Measurements from ENCODE around the gene NTRK2.
A peak's percentile ranks its signal among the peaks of the same experiment; 100 is the strongest.

Gene NTRK2

DNA sequence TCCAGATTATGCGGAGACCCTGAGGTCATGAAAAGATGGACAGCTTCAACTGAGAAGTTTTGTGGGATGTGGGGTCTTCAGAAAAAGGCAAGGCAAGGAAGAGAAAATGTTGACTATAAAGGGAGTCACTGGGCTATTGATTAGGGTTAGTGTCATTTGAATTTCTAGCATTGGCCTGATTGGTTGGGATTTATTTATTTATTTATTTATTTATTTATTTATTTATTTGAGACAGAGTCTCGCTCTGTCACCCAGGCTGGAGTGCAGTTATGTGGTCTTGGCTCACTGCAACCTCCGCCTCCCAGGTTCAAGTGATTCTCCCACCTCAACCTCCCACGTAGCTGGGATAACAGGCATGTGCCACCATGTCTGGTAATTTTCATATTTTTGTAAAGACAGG lies 279.7 kb downstream of the NTRK2 start:
- Histone ChIP-seq H3K27me3 (ENCODE audit: insufficient read depth, low read length) (no peaks in the 10 kb centered on the region), H3K14ac (ENCODE audit: low read length) (no peak overlapping the region), H4K91ac (ENCODE audit: low read depth, low read length) (no peak overlapping the region), H3K4ac (ENCODE audit: low read depth, low read length) (no peak overlapping the region), H3K18ac (ENCODE audit: low read length) (no peak overlapping the region), H2BK12ac (ENCODE audit: low read length) (no peak overlapping the region), H3K36me3 (ENCODE audit: control insufficient read depth in 1 of 2, insufficient read depth in 2 of 2, low read length in 2 of 2) (no peaks in the 10 kb centered on the region), H3K79me2 (ENCODE audit: control insufficient read depth, insufficient read depth, low read length, poor library complexity) (no peaks in the 10 kb centered on the region), H4K8ac (ENCODE audit: low read depth, low read length) (no peak overlapping the region), H3K4me3 (ENCODE audit: low read depth, low read length) (no peak overlapping the region), H4K12ac (ENCODE audit: low read depth, low read length) (no peak overlapping the region), H2BK5ac (ENCODE audit: low read depth, low read length, poor library complexity) (no peak overlapping the region), H3K9ac (ENCODE audit: low read length) (no peak overlapping the region), H2AFZ (ENCODE audit: insufficient read depth, low read length, poor library complexity) (no peak overlapping the region), H3K23ac (ENCODE audit: low read length) (no peak overlapping the region), H3K79me1 (ENCODE audit: low read length) (peaks cover 3% of the 10 kb centered on the region), H3K4me2 (ENCODE audit: low read length) (no peak overlapping the region), H3K4me1 (ENCODE audit: control insufficient read depth in 1 of 2, insufficient read depth in 2 of 2, low read length in 2 of 2) (peaks cover 3 to 6% of the 10 kb centered on the region in 2 experiments), H2AK5ac (ENCODE audit: low read length) (no peak overlapping the region), H3K9me3 (ENCODE audit: insufficient read depth, low read depth, low read length) (no peaks in the 10 kb centered on the region), H2BK120ac (ENCODE audit: insufficient read depth, low read length, poor library complexity) (no peak overlapping the region), H3K27ac (ENCODE audit: low read depth, low read length) (no peak overlapping the region)
- no CpG with 5 or more reads among the region's 4 CpGs for WGBS (ENCODE audit: extremely low coverage, insufficient coverage, insufficient read length)
- no peak for DNase-seq

DNA sequence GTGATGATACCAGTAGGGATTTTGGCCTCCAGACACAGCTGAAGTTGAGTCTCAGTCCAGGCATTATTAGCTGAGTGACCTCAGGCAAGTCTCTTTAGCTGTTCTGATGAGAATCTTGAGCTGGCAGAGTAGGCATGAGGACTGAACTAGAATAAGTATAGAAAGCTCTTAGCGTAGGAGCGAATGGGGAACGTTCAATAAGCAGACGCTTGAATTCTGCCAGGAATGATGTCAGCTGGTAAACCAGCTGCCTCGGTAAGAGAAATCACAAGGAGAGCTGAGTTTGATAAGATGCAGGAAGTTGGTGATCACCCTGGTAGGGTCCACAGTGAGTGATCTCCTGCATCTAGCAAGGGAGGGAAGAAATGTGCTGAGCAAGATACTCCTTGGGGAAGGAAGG lies 280.4 kb downstream of the NTRK2 start:
- no peak overlapping the region for H3K23ac ChIP-seq (ENCODE audit: low read length)
- WGBS (ENCODE audit: extremely low coverage, insufficient coverage, insufficient read length) = no CpG with 5 or more reads among the region's 5 CpGs

DNA sequence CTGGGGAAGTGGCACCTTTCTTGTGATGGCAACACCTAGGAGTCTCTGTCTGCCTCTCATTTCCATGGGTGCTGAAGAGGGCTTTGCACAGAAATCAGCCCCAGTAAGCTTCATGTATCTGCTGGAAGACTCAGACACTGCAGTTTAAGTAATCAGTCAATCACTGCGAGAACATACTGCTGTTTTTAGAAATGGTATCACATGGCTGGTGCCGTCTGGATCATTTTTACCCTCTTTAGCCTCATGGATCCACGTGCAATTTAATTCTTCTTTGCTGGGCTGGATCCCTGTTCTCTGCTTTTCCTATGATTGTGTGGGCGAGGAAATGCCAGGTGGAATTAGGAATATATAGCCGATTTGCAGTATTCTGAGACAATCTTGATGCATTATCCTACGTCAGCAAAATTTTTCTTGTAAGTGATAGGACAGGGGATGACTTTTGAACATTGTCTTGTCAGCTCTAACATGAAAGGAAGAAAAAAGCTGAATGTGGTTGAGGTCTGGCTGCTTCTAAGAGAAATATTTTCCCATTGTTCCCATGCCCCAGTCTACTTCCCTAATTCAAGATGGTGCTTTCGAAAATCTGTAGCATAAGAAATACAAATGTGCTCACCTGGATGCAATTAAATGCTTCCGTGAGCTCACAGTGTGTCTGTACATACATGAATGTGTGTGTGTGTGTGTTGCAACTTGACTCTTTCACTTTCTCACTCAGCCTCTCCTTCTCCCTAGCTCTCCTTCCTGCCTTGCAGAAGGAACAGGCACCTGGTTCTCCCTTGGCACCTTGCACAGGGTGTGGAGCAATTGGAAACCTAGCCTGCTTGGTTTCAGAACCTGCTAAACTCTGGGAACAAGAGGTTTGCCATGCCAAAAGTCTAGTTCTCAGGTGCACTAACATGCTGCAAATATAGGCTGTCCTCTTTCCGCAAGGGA lies 281.6 kb downstream of the NTRK2 start:
- no peak overlapping the region for H4K8ac ChIP-seq (ENCODE audit: low read depth, low read length)
- peaks cover 3 to 6% of the 10 kb centered on the region in 2 experiments for H3K4me1 ChIP-seq (ENCODE audit: control insufficient read depth in 1 of 2, insufficient read depth in 2 of 2, low read length in 2 of 2)
- no peak overlapping the region for H3K4ac ChIP-seq (ENCODE audit: low read depth, low read length)
- no CpG with 5 or more reads among the region's 9 CpGs for WGBS (ENCODE audit: extremely low coverage, insufficient coverage, insufficient read length)
- H2BK5ac ChIP-seq (ENCODE audit: low read depth, low read length, poor library complexity) = no peak overlapping the region
- H3K79me1 ChIP-seq (ENCODE audit: low read length) = peaks cover 3% of the 10 kb centered on the region
- H2BK120ac ChIP-seq (ENCODE audit: insufficient read depth, low read length, poor library complexity) = no peak overlapping the region
- no peaks in the 10 kb centered on the region for H3K79me2 ChIP-seq (ENCODE audit: control insufficient read depth, insufficient read depth, low read length, poor library complexity)
- DNase-seq = no peak
- H2AFZ ChIP-seq (ENCODE audit: insufficient read depth, low read length, poor library complexity) = no peak overlapping the region
- H3K4me2 ChIP-seq (ENCODE audit: low read length) = no peak overlapping the region
- H3K9ac ChIP-seq (ENCODE audit: low read length) = no peak overlapping the region
- no peaks in the 10 kb centered on the region for H3K9me3 ChIP-seq (ENCODE audit: insufficient read depth, low read depth, low read length)
- no peak overlapping the region for H3K18ac ChIP-seq (ENCODE audit: low read length)
- no peak overlapping the region for H4K12ac ChIP-seq (ENCODE audit: low read depth, low read length)
- H4K91ac ChIP-seq (ENCODE audit: low read depth, low read length) = no peak overlapping the region
- no peak overlapping the region for H2BK12ac ChIP-seq (ENCODE audit: low read length)
- H2AK5ac ChIP-seq (ENCODE audit: low read length) = no peak overlapping the region
- no peak overlapping the region for H3K14ac ChIP-seq (ENCODE audit: low read length)
- H3K27me3 ChIP-seq (ENCODE audit: insufficient read depth, low read length) = no peaks in the 10 kb centered on the region
- no peak overlapping the region for H3K23ac ChIP-seq (ENCODE audit: low read length)
- no peak overlapping the region for H3K4me3 ChIP-seq (ENCODE audit: low read depth, low read length)
- no peak overlapping the region for H3K27ac ChIP-seq (ENCODE audit: low read depth, low read length)
- no peaks in the 10 kb centered on the region for H3K36me3 ChIP-seq (ENCODE audit: control insufficient read depth in 1 of 2, insufficient read depth in 2 of 2, low read length in 2 of 2)

More for the DNA sequence above, 280.4 kb downstream of the NTRK2 start:
- Histone ChIP-seq H3K27ac (ENCODE audit: low read depth, low read length) (no peak overlapping the region), H3K79me1 (ENCODE audit: low read length) (peaks cover 3% of the 10 kb centered on the region), H2AFZ (ENCODE audit: insufficient read depth, low read length, poor library complexity) (no peak overlapping the region), H2BK12ac (ENCODE audit: low read length) (no peak overlapping the region), H3K36me3 (ENCODE audit: control insufficient read depth in 1 of 2, insufficient read depth in 2 of 2, low read length in 2 of 2) (no peaks in the 10 kb centered on the region), H3K79me2 (ENCODE audit: control insufficient read depth, insufficient read depth, low read length, poor library complexity) (no peaks in the 10 kb centered on the region), H3K9ac (ENCODE audit: low read length) (no peak overlapping the region), H4K8ac (ENCODE audit: low read depth, low read length) (no peak overlapping the region), H3K14ac (ENCODE audit: low read length) (no peak overlapping the region), H3K18ac (ENCODE audit: low read length) (no peak overlapping the region), H2BK120ac (ENCODE audit: insufficient read depth, low read length, poor library complexity) (no peak overlapping the region), H3K4ac (ENCODE audit: low read depth, low read length) (no peak overlapping the region), H4K91ac (ENCODE audit: low read depth, low read length) (no peak overlapping the region), H3K4me2 (ENCODE audit: low read length) (no peak overlapping the region), H2BK5ac (ENCODE audit: low read depth, low read length, poor library complexity) (no peak overlapping the region), H3K4me1 (ENCODE audit: control insufficient read depth in 1 of 2, insufficient read depth in 2 of 2, low read length in 2 of 2) (peaks cover 3 to 6% of the 10 kb centered on the region in 2 experiments), H4K12ac (ENCODE audit: low read depth, low read length) (no peak overlapping the region), H3K27me3 (ENCODE audit: insufficient read depth, low read length) (no peaks in the 10 kb centered on the region), H2AK5ac (ENCODE audit: low read length) (no peak overlapping the region), H3K9me3 (ENCODE audit: insufficient read depth, low read depth, low read length) (no peaks in the 10 kb centered on the region), H3K4me3 (ENCODE audit: low read depth, low read length) (no peak overlapping the region)
- DNase-seq = no peak

DNA sequence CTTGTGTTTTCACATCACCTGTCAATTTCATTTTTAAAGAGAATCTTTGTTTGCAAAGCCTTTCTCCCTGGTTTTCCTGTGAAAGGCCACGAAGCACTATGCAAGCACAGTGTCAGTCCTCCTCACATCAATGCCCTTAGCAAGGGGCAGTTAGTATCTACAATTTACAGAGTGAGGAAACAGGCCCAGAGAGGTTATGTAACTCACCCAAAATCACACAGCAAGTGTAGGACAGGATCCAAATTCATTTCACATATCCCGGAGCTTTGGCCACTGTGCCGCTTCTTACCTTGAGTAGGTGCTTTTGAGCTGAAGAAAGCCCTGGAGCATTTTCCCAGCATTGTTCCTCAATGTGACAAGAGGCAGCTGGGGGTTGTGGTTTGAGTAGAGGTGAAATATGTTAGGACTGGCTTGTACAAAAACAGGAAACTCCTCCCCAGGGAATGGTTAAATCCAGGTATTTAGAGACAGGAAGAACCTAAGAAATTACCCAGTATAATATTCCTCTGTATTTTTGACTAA lies 283.8 kb downstream of the NTRK2 start:
- Histone ChIP-seq H3K18ac (ENCODE audit: low read length) (no peak overlapping the region), H3K23ac (ENCODE audit: low read length) (no peak overlapping the region), H3K9ac (ENCODE audit: low read length) (no peak overlapping the region), H2AK5ac (ENCODE audit: low read length) (no peak overlapping the region), H3K4me2 (ENCODE audit: low read length) (no peak overlapping the region), H2BK5ac (ENCODE audit: low read depth, low read length, poor library complexity) (no peak overlapping the region), H4K8ac (ENCODE audit: low read depth, low read length) (no peak overlapping the region), H3K9me3 (ENCODE audit: insufficient read depth, low read depth, low read length) (no peaks in the 10 kb centered on the region), H3K27ac (ENCODE audit: low read depth, low read length) (no peak overlapping the region), H3K79me2 (ENCODE audit: control insufficient read depth, insufficient read depth, low read length, poor library complexity) (no peaks in the 10 kb centered on the region), H2BK12ac (ENCODE audit: low read length) (peak overlapping the region; percentile 74), H3K27me3 (ENCODE audit: insufficient read depth, low read length) (no peaks in the 10 kb centered on the region), H3K79me1 (ENCODE audit: low read length) (peaks cover 3% of the 10 kb centered on the region), H3K4me1 (ENCODE audit: control insufficient read depth in 1 of 2, insufficient read depth in 2 of 2, low read length in 2 of 2) (peaks cover 3 to 6% of the 10 kb centered on the region in 2 experiments), H3K4ac (ENCODE audit: low read depth, low read length) (no peak overlapping the region), H4K91ac (ENCODE audit: low read depth, low read length) (peak overlapping the region; percentile 91), H4K12ac (ENCODE audit: low read depth, low read length) (no peak overlapping the region), H2BK120ac (ENCODE audit: insufficient read depth, low read length, poor library complexity) (no peak overlapping the region), H3K14ac (ENCODE audit: low read length) (no peak overlapping the region), H2AFZ (ENCODE audit: insufficient read depth, low read length, poor library complexity) (no peak overlapping the region), H3K36me3 (ENCODE audit: control insufficient read depth in 1 of 2, insufficient read depth in 2 of 2, low read length in 2 of 2) (no peaks in the 10 kb centered on the region), H3K4me3 (ENCODE audit: low read depth, low read length) (no peak overlapping the region)
- WGBS (ENCODE audit: extremely low coverage, insufficient coverage, insufficient read length) = no CpG with 5 or more reads among the region's 3 CpGs
- DNase-seq = no peak

Measured in trophoblast cell (in vitro differentiated cells and primary cell).